Ovary (tissue), 3 donors: ENCODE results near the gene KDM4E.
"Not testable (repeated sequence)": the region's sequence is repeated elsewhere in the genome, so short reads cannot be mapped to it uniquely, and the experiment has no call there.

Source experiments
- EP300 ChIP-seq: sonication (generic); formaldehyde crosslinking; IDR thresholded peaks from one replicate; pipeline ENCODE4 v1.6.1; 2017; ENCODE audit warnings: antibody characterized with exemption
- POLR2A ChIP-seq: fragments of 450-650 bp; IDR thresholded peaks from one replicate; pipeline ENCODE4 v1.6.1; 2017; ENCODE audit warnings: antibody characterized with exemption, mild to moderate bottlenecking, moderate library complexity
- TF ChIP-seq, protein P1 (sequence below), 3 donors: fragments of 450-650 bp in 2 of 3; fragments of 200-600 bp in 1 of 3; IDR thresholded peaks; one replicate each; pipeline versions ENCODE4 v1.5.1 to v1.8.0; 2016 to 2022; ENCODE audit warnings: antibody characterized with exemption in 3 of 3, mild to moderate bottlenecking in 1 of 3
- donor health status: DM: no; HTN: no; CAD: no.

DNA sequence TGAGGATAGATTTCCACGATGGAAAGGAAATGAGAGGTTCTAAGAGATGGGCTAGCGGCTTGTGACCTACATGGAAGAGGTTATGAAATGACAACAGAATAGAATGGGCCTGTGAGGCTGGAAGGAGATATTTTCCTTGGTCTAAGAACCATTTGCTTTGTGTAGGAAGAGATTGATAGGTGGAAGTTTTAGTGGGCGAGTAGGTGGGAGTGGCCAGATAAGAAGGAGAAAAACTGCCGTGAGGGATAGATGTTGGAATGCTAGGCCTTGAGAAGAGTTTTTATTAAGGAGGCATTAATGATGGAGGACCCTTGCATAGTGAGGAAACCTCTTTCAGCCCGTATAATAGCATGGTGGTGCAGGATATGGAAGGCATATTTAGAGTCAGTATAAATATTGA is 3.6 kb upstream of the KDM4E start:
- TF ChIP-seq, protein P1, sequence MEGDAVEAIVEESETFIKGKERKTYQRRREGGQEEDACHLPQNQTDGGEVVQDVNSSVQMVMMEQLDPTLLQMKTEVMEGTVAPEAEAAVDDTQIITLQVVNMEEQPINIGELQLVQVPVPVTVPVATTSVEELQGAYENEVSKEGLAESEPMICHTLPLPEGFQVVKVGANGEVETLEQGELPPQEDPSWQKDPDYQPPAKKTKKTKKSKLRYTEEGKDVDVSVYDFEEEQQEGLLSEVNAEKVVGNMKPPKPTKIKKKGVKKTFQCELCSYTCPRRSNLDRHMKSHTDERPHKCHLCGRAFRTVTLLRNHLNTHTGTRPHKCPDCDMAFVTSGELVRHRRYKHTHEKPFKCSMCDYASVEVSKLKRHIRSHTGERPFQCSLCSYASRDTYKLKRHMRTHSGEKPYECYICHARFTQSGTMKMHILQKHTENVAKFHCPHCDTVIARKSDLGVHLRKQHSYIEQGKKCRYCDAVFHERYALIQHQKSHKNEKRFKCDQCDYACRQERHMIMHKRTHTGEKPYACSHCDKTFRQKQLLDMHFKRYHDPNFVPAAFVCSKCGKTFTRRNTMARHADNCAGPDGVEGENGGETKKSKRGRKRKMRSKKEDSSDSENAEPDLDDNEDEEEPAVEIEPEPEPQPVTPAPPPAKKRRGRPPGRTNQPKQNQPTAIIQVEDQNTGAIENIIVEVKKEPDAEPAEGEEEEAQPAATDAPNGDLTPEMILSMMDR (IDR thresholded peaks at IDR 0.05): not testable (repeated sequence)
- TF ChIP-seq EP300, POLR2A: not testable (repeated sequence)
